RPMI7951 (cell line): ENCODE results near the gene EIF2AK3. TPM values are rescaled to one million over a fixed set of nuclear protein-coding genes. Genes with fewer than 3 reads are reported as not detected.
"Not testable (repeated sequence)": the region's sequence is repeated elsewhere in the genome, so short reads cannot be mapped to it uniquely, and the experiment has no call there.

Experiments
- DNase-seq: peaks from one replicate; pipeline ENCODE4 v3.0.0-alpha.2; 2012; ENCODE audit warnings: low read depth
- total RNA-seq: library from RNA; depleted of rRNA; stranded (reverse); fragments of >200 nt; shearing (Covaris generic); gene quantifications from 2 replicates; pipeline ENCODE4 v1.2.3, GENCODE V29; 2014

EIF2AK3 gene
- total RNA-seq, 1 experiment from 2014 or later, result 19.9 TPM

- DNase-seq, result no peak
Measured at GRCh38 chr2:88637464-88637863, 10.2 kb upstream of the EIF2AK3 start.

GRCh38 chr2:88636026-88636425, 8.8 kb upstream of the EIF2AK3 start:
- no peak for DNase-seq

- no peak for DNase-seq
Measured at GRCh38 chr2:88632569-88632968, 5.3 kb upstream of the EIF2AK3 start.

- no peak for DNase-seq
Measured at GRCh38 chr2:88628571-88628939, 1.3 kb upstream of the EIF2AK3 start.

GRCh38 chr2:88627856-88628570, 749 bp upstream of the EIF2AK3 start:
- peak; percentile 96 for DNase-seq

- DNase-seq, result peak; percentile 15
Measured at GRCh38 chr2:88626171-88627054, 851 bp downstream of the EIF2AK3 start.

GRCh38 chr2:88624477-88624876, 2.8 kb downstream of the EIF2AK3 start:
- no peak for DNase-seq

- not testable (repeated sequence) for DNase-seq
Measured at GRCh38 chr2:88623831-88624465, 3.3 kb downstream of the EIF2AK3 start.

- no peak for DNase-seq
Measured at GRCh38 chr2:88622307-88622706, 5.0 kb downstream of the EIF2AK3 start.

- DNase-seq, result no peak
Measured at GRCh38 chr2:88621432-88621831, 5.8 kb downstream of the EIF2AK3 start.

- DNase-seq, result no peak
Measured at GRCh38 chr2:88620015-88620414, 7.2 kb downstream of the EIF2AK3 start.

GRCh38 chr2:88615822-88616221, 11.4 kb downstream of the EIF2AK3 start:
- no peak for DNase-seq

- no peak for DNase-seq
Measured at GRCh38 chr2:88614497-88615157, 12.6 kb downstream of the EIF2AK3 start.

- DNase-seq, result no peak
Measured at GRCh38 chr2:88613921-88614320, 13.3 kb downstream of the EIF2AK3 start.

- DNase-seq, result no peak
Measured at GRCh38 chr2:88608184-88608583, 19.1 kb downstream of the EIF2AK3 start.

GRCh38 chr2:88607416-88607815, 19.8 kb downstream of the EIF2AK3 start:
- DNase-seq, result no peak

GRCh38 chr2:88606371-88607030, 20.8 kb downstream of the EIF2AK3 start:
- DNase-seq, result no peak

- DNase-seq, result peak; percentile 47
Measured at GRCh38 chr2:88603146-88603545, 24.1 kb downstream of the EIF2AK3 start.

- DNase-seq, result no peak
Measured at GRCh38 chr2:88602022-88602421, 25.2 kb downstream of the EIF2AK3 start.

- DNase-seq, result no peak
Measured at GRCh38 chr2:88601286-88601685, 26.0 kb downstream of the EIF2AK3 start.

GRCh38 chr2:88600038-88600465, 27.2 kb downstream of the EIF2AK3 start:
- DNase-seq, result peak; percentile 93
